GM12878 (cell line): ENCODE measurements around the gene TTC33. TPM values are rescaled to one million over a fixed set of nuclear protein-coding genes. Genes with fewer than 3 reads are reported as not detected.
A peak's percentile ranks its signal among the peaks of the same experiment; 100 is the strongest.

ENCODE experiments used
- BCL11A ChIP-seq: IDR thresholded peaks from 2 replicates; pipeline ENCODE4 v1.6.1; 2011; ENCODE audit warnings: low read depth, low read length
- CTCF ChIP-seq, 3 experiments: IDR thresholded peaks in 2 of 3; conservative IDR thresholded peaks in 1 of 3; 2 replicates each; pipeline ENCODE4 v1.5.1; 2011; ENCODE audit warnings: low read depth in 3 of 3, low read length in 3 of 3, mild to moderate bottlenecking in 3 of 3, control low read depth in 2 of 3, moderate library complexity in 2 of 3, inconsistent platforms in 1 of 3, mixed read lengths in 1 of 3; ENCODE audit not compliant: control insufficient read depth in 2 of 3, insufficient read depth in 1 of 3; ENCODE audit errors: extremely low read depth in 1 of 3
- EP300 ChIP-seq, 2 experiments: fragments of 150-350 bp in 1 of 2; IDR thresholded peaks; 2 replicates each; pipeline ENCODE4 v1.6.1; 2011 to 2012; ENCODE audit warnings: low read depth in 2 of 2, low read length in 2 of 2, borderline replicate concordance in 1 of 2, improper control_type of control experiment in 1 of 2, inconsistent platforms in 1 of 2; ENCODE audit not compliant: control insufficient read depth in 1 of 2
- GABPA ChIP-seq: IDR thresholded peaks from 2 replicates; pipeline ENCODE4 v1.6.1; 2014; ENCODE audit warnings: antibody characterized with exemption, low read depth, mild to moderate bottlenecking, inconsistent platforms
- HDAC2 ChIP-seq: fragments of 200-600 bp; sonication (generic); IDR thresholded peaks from 2 replicates; pipeline ENCODE4 v1.6.1; 2017
- HSF1 ChIP-seq: fragments of 150-350 bp; IDR thresholded peaks from 2 replicates; pipeline ENCODE4 v1.6.1; 2014; ENCODE audit warnings: mild to moderate bottlenecking, low read depth, low read length
- IKZF2 ChIP-seq, 2 experiments: fragments of 450-650 bp; IDR thresholded peaks; 2 replicates each; pipeline ENCODE4 v1.6.1; 2017; ENCODE audit warnings: mild to moderate bottlenecking in 2 of 2, moderate library complexity in 2 of 2
- JUND ChIP-seq: IDR thresholded peaks from 2 replicates; pipeline ENCODE4 v1.6.1; 2012; ENCODE audit warnings: low read depth, mild to moderate bottlenecking, low read length, improper control_type of control experiment, moderate library complexity
- NFYA ChIP-seq: IDR thresholded peaks from 2 replicates; pipeline ENCODE4 v1.6.1; 2011; ENCODE audit warnings: low read depth, mild to moderate bottlenecking, low read length, improper control_type of control experiment, borderline replicate concordance
- RELB ChIP-seq: fragments of 450-650 bp; IDR thresholded peaks from 2 replicates; pipeline ENCODE4 v1.6.1; 2017; ENCODE audit warnings: low read depth, mild to moderate bottlenecking, moderate library complexity
- REST ChIP-seq: IDR thresholded peaks from 2 replicates; pipeline ENCODE4 v1.6.1; 2012; ENCODE audit warnings: mild to moderate bottlenecking, low read depth, low read length
- SKIL ChIP-seq: fragments of 450-650 bp; IDR thresholded peaks from 2 replicates; pipeline ENCODE4 v1.6.1; 2017; ENCODE audit warnings: mild to moderate bottlenecking, low read depth, inconsistent platforms; ENCODE audit not compliant: poor library complexity, severe bottlenecking
- SRF ChIP-seq, 2 experiments: IDR thresholded peaks; 2 replicates each; pipeline ENCODE4 v1.6.1; 2011; ENCODE audit warnings: low read depth in 2 of 2, low read length in 2 of 2, mild to moderate bottlenecking in 1 of 2, moderate library complexity in 1 of 2
- TBL1XR1 ChIP-seq: IDR thresholded peaks from 2 replicates; pipeline ENCODE4 v1.6.1; 2012; ENCODE audit warnings: low read depth, low read length, improper control_type of control experiment
- TCF7 ChIP-seq: IDR thresholded peaks from 2 replicates; pipeline ENCODE4 v1.6.1; 2014; ENCODE audit warnings: antibody characterized with exemption, borderline replicate concordance
- WRNIP1 ChIP-seq: IDR thresholded peaks from 2 replicates; pipeline ENCODE4 v1.6.1; 2011; ENCODE audit warnings: low read depth, low read length, improper control_type of control experiment, borderline replicate concordance
- ZZZ3 ChIP-seq: IDR thresholded peaks from 2 replicates; pipeline ENCODE4 v1.6.1; 2011; ENCODE audit warnings: low read depth; ENCODE audit not compliant: control insufficient read depth, insufficient read length
- polyA plus RNA-seq, 11 experiments: library from polyadenylated mRNA; depleted of rRNA in 4 of 11; unstranded in 6 of 11; stranded (reverse) in 5 of 11; fragments of >200 nt; fragmentation: Nextera tagmentation in 4 of 11; fragmentation: Illumina TruSeq in 1 of 11; extraction: Ambion mirVana in 4 of 11; extraction: Trizol in 1 of 11; gene quantifications; 1 replicate in 1 of 11; 2 replicates in 10 of 11; pipeline versions ENCODE4 v1.2.1 to v1.2.3, GENCODE V29; 2011 to 2016; ENCODE audit warnings: inconsistent platforms in 2 of 11, missing spikeins in 2 of 11, low read depth in 1 of 11
- total RNA-seq, 4 experiments: library from RNA; depleted of rRNA in 3 of 4; stranded (reverse); fragments of >200 nt in 3 of 4; fragmentation: Illumina TruSeq in 1 of 4; extraction: Trizol in 1 of 4; gene quantifications; 2 replicates each; pipeline versions ENCODE4 v1.2.1 to v1.2.3, GENCODE V29; 2013 to 2021

TTC33 gene
- total and polyA plus RNA-seq, 10 of the 15 experiments (the other 5 are each of a cell fraction or from before 2014, with no cell fraction given) = 7.9 to 22.3 (median 14.6) TPM

GRCh38 chr5:40755407-40756365 lies at the start of gene TTC33 (continued):
- TF ChIP-seq REST (no peak), JUND (no peak), SKIL (no peak), ZZZ3 (no peak), WRNIP1 (no peak), RELB (no peak), GABPA (peak; percentile 74; the same call in 1 of the 2 replicates), TBL1XR1 (no peak), CTCF (IDR thresholded peaks at IDR 0.05 in 2 of 3, conservative IDR thresholded peaks at IDR 0.05 in 1 of 3; ENCODE audit: control insufficient read depth in 2 of 3, extremely low read depth in 1 of 3, insufficient read depth in 1 of 3, low read depth in 3 of 3, low read length in 3 of 3) (peak; percentile 61 to 87 (median 69)), SRF (IDR thresholded peaks at IDR 0.05; ENCODE audit: low read depth in 2 of 2, low read length in 2 of 2) (0 out of 4 replicates have a peak, but pooled peaks of 1 of the 2 experiments have one; percentile 25), TCF7 (no peak), HSF1 (no peak), IKZF2 (IDR thresholded peaks at IDR 0.05) (peak in 1 of 2 experiments; percentile 45; a peak in 3 of 4 replicates), EP300 (IDR thresholded peaks at IDR 0.05; ENCODE audit: borderline replicate concordance in 1 of 2, control insufficient read depth in 1 of 2, low read depth in 2 of 2, low read length in 2 of 2) (no peak), HDAC2 (no peak), NFYA (no peak), BCL11A (no peak)
